Measurements from ENCODE around the gene MUCL1.
"Not testable (repeated sequence)": the region's sequence is repeated elsewhere in the genome, so short reads cannot be mapped to it uniquely, and the experiment has no call there.

Gene MUCL1

GRCh38 chr12:54888428-54888827, 34.1 kb downstream of the MUCL1 start:
- H3K9me3 ChIP-seq (ENCODE audit: control insufficient read depth, low read length); H3K4me1 ChIP-seq (ENCODE audit: control insufficient read depth, insufficient read depth, low read length, poor library complexity, severe bottlenecking); H3K36me3 ChIP-seq (ENCODE audit: control insufficient read depth, insufficient read depth, low read length); DNase-seq; H3K27ac ChIP-seq (ENCODE audit: insufficient read depth, low read length, poor library complexity, severe bottlenecking); H3K27me3 ChIP-seq (replicated peaks; ENCODE audit: control insufficient read depth, insufficient read depth, low read length, poor library complexity, severe bottlenecking); H3K4me3 ChIP-seq (ENCODE audit: insufficient read depth, low read depth, low read length, poor library complexity, severe bottlenecking): not testable (repeated sequence)

- no peaks in the 10 kb centered on the region for H3K4me1 ChIP-seq (ENCODE audit: control insufficient read depth, insufficient read depth, low read length, poor library complexity, severe bottlenecking)
- H3K27me3 ChIP-seq (replicated peaks; ENCODE audit: control insufficient read depth, insufficient read depth, low read length, poor library complexity, severe bottlenecking), result no peaks in the 10 kb centered on the region
- no peak overlapping the region for H3K4me3 ChIP-seq (ENCODE audit: insufficient read depth, low read depth, low read length, poor library complexity, severe bottlenecking)
- H3K9me3 ChIP-seq (ENCODE audit: control insufficient read depth, low read length), result no peaks in the 10 kb centered on the region
- no peaks in the 10 kb centered on the region for H3K36me3 ChIP-seq (ENCODE audit: control insufficient read depth, insufficient read depth, low read length)
- H3K27ac ChIP-seq (ENCODE audit: insufficient read depth, low read length, poor library complexity, severe bottlenecking), result no peak overlapping the region
- no peak for DNase-seq
These were observed 36.0 kb downstream of the MUCL1 start for GRCh38 chr12:54890339-54890738.

GRCh38 chr12:54891717-54892478, 37.6 kb downstream of the MUCL1 start:
- Histone ChIP-seq H3K4me3 (ENCODE audit: insufficient read depth, low read depth, low read length, poor library complexity, severe bottlenecking) (no peak overlapping the region), H3K9me3 (ENCODE audit: control insufficient read depth, low read length) (no peaks in the 10 kb centered on the region), H3K27me3 (replicated peaks; ENCODE audit: control insufficient read depth, insufficient read depth, low read length, poor library complexity, severe bottlenecking) (no peaks in the 10 kb centered on the region), H3K4me1 (ENCODE audit: control insufficient read depth, insufficient read depth, low read length, poor library complexity, severe bottlenecking) (no peaks in the 10 kb centered on the region), H3K36me3 (ENCODE audit: control insufficient read depth, insufficient read depth, low read length) (no peaks in the 10 kb centered on the region), H3K27ac (ENCODE audit: insufficient read depth, low read length, poor library complexity, severe bottlenecking) (no peak overlapping the region)
- DNase-seq, result no peak

All from effector memory CD4-positive, alpha-beta T cell (primary cell).